Hematopoietic multipotent progenitor cell treated with erythropoietin and hydrocortisone succinate and interleukin-3 and kit ligand, for 8 days (in vitro differentiated cells): Measurements from ENCODE around the gene IGSF21.
A peak's percentile ranks its signal among the peaks of the same experiment; 100 is the strongest.

Experiments
- DNase-seq: peaks from one replicate; pipeline ENCODE4 v3.0.0-alpha.2; 2015

IGSF21 gene

GRCh38 chr1:18278946-18279345 lies 171.3 kb downstream of the IGSF21 start:
- no peak for DNase-seq

GRCh38 chr1:18279351-18280074 lies 171.9 kb downstream of the IGSF21 start:
- no peak for DNase-seq

- DNase-seq: no peak
Observed at GRCh38 chr1:18280956-18281355, 173.4 kb downstream of the IGSF21 start.

- no peak for DNase-seq
Observed at GRCh38 chr1:18282851-18283600, 175.4 kb downstream of the IGSF21 start.

- DNase-seq: no peak
Observed at GRCh38 chr1:18283601-18284385, 176.2 kb downstream of the IGSF21 start.

GRCh38 chr1:18284805-18285537 lies 177.4 kb downstream of the IGSF21 start:
- DNase-seq: no peak

GRCh38 chr1:18285538-18285924 lies 177.9 kb downstream of the IGSF21 start:
- DNase-seq: no peak

- no peak for DNase-seq
Observed at GRCh38 chr1:18288722-18289121, 181.1 kb downstream of the IGSF21 start.

- DNase-seq: no peak
Observed at GRCh38 chr1:18289597-18289996, 182.0 kb downstream of the IGSF21 start.

GRCh38 chr1:18290740-18291412 lies 183.3 kb downstream of the IGSF21 start:
- DNase-seq: no peak

GRCh38 chr1:18292531-18292930 lies 184.9 kb downstream of the IGSF21 start:
- no peak for DNase-seq

- DNase-seq: no peak
Observed at GRCh38 chr1:18293291-18293690, 185.7 kb downstream of the IGSF21 start.

GRCh38 chr1:18294437-18295176 lies 187.0 kb downstream of the IGSF21 start:
- no peak for DNase-seq

GRCh38 chr1:18297896-18298648 lies 190.5 kb downstream of the IGSF21 start:
- no peak for DNase-seq

- DNase-seq: peak; percentile 17
Observed at GRCh38 chr1:18299441-18300338, 192.1 kb downstream of the IGSF21 start.

- DNase-seq: no peak
Observed at GRCh38 chr1:18300376-18300775, 192.8 kb downstream of the IGSF21 start.

GRCh38 chr1:18302788-18303413 lies 195.3 kb downstream of the IGSF21 start:
- DNase-seq: peak; percentile 14

GRCh38 chr1:18304151-18304869 lies 196.7 kb downstream of the IGSF21 start:
- DNase-seq: no peak
